Measurements from ENCODE around the gene ABL2.

The ABL2 gene

DNA sequence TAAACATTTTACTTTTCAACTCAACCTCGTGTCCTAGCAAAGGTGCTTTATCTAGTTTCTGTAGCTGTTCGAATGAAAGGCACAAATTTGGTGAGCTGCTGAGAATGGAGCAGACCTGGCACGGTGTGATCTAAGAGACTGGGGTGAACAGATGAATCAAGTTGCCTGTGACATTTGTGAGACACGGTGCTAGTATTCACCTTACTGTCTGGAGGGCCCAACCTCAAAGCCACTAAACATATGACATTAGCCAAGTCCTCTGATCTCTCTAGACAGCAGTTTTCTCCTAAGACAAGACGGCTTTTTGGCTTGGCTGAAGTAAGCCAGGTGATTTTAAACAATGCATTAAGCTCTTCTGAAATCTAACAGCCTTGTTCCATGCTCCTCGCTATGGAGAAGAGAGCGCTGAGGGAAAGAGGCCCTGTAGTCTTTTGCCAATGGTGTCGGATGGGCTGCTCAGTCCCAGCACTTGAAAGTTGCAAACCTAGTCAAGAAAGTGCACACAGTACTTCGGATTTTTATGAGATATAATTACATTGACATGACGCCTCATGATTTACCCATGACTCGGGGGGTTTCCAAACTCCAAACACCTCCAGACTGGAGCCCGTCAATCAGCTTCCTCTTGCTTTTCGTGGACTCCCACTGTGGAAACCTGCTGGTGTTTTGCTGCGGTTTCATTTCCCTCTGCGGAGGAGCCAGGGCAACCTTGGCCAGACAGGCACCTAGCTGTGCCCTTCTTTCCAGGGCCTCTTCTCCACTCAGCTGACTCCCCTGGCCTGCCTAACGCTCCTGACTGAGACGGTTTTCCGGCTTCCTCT is 148.4 kb downstream of the ABL2 start:
- Histone ChIP-seq H3K4me1 (ENCODE audit: control insufficient read depth, insufficient read depth, low read length) (peaks cover 20% of the 10 kb centered on the region), H3K9ac (ENCODE audit: low read depth, low read length) (peak overlapping the region; percentile 81; the same call in 1 of the 2 replicates), H3K27ac (ENCODE audit: low read depth, low read length) (peak overlapping the region; percentile 74), H3K27me3 (ENCODE audit: control insufficient read depth, insufficient read depth, low read length) (peaks cover 3% of the 10 kb centered on the region; the same call in 1 of the 2 replicates), H3K9me3 (ENCODE audit: control insufficient read depth, insufficient read depth, low read length) (no peaks in the 10 kb centered on the region), H3K4me3 (ENCODE audit: low read depth, low read length) (peak overlapping the region; percentile 89), H3K36me3 (ENCODE audit: control insufficient read depth, insufficient read depth, low read length) (no peaks in the 10 kb centered on the region; the same call in 1 of the 2 replicates)

DNA sequence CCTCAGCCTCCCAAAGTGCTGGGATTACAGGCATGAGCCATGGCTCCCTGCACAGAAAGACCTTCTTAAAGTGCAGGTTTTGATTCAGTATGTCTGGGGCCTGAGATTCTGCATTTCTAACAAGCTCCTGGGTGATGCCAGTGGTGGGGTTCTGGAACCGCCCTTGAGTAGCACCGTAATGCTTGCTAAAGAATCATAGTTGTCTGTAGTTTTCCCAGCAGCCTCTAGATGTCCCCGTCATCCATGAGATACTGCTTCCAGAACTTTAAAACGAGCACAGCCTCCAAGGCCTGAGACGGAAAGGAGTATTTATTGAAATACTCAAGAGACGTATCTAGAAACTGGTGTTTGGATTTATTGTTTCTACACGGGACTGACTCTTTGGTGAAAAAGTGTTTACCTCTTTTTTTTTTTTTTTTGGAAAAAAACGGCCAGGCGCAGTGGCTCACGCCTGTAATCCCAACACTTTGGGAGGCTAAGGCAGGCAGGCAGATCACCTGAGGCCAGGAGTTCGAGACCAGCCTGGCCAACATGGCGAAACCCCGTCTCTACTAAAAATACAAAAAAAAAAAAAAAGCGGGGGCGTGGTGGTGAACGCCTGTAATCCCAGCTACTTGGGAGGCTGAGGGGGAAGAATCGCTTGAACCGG is 150.2 kb downstream of the ABL2 start:
- no peak overlapping the region for H3K27ac ChIP-seq (ENCODE audit: low read depth, low read length)
- no peak overlapping the region for H3K4me3 ChIP-seq (ENCODE audit: low read depth, low read length)
- peaks cover 1% of the 10 kb centered on the region; the same call in 1 of the 2 replicates for H3K36me3 ChIP-seq (ENCODE audit: control insufficient read depth, insufficient read depth, low read length)
- H3K9me3 ChIP-seq (ENCODE audit: control insufficient read depth, insufficient read depth, low read length), result no peaks in the 10 kb centered on the region
- H3K27me3 ChIP-seq (ENCODE audit: control insufficient read depth, insufficient read depth, low read length), result peaks cover 3% of the 10 kb centered on the region; the same call in 1 of the 2 replicates
- H3K4me1 ChIP-seq (ENCODE audit: control insufficient read depth, insufficient read depth, low read length), result peaks cover 20% of the 10 kb centered on the region
- H3K9ac ChIP-seq (ENCODE audit: low read depth, low read length), result no peak overlapping the region

DNA sequence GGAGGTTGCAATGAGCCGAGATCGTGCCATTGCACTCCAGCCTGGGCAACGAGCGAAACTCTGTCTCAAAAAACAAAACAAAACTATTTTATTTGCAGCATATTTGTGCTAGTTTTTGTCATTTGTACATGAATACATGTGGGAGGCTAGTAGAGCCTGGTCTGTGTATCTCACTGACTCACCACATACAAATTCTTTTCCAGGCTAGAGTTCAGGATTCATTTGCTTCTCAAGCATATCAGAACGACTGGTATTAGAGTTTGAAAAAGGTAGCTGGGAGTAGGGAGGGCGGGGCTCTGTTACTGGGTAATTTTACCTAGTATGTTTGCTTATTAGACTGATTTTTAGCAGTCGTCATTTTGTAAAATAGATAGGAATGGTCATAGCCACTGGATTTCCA is 152.1 kb downstream of the ABL2 start:
- H3K27ac ChIP-seq (ENCODE audit: low read depth, low read length), result no peak overlapping the region
- peaks cover 10% of the 10 kb centered on the region; the same call in 1 of the 2 replicates for H3K36me3 ChIP-seq (ENCODE audit: control insufficient read depth, insufficient read depth, low read length)
- H3K4me3 ChIP-seq (ENCODE audit: low read depth, low read length), result no peak overlapping the region
- H3K4me1 ChIP-seq (ENCODE audit: control insufficient read depth, insufficient read depth, low read length), result peaks cover 11% of the 10 kb centered on the region
- H3K27me3 ChIP-seq (ENCODE audit: control insufficient read depth, insufficient read depth, low read length), result no peaks in the 10 kb centered on the region
- no peaks in the 10 kb centered on the region for H3K9me3 ChIP-seq (ENCODE audit: control insufficient read depth, insufficient read depth, low read length)
- H3K9ac ChIP-seq (ENCODE audit: low read depth, low read length), result no peak overlapping the region

DNA sequence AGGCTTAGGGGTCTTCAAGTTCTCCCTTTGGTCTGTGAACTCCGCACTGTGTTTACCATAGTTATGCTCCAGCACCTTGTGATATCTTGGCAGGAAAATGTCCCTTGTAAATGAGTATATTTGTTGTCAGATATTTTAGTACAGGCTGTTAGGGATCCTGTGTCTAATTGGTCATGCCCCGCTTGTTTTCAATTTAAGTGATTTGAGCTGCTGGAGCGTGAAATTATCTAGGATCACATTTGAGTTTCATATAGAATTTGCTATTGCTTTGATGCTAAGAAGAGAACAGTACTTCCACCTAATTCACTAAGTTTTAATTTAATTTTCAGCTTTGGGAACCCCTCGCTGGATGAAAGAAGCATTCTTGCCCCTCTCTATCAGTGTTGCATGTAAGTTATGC is 163.0 kb downstream of the ABL2 start:
- H3K27ac ChIP-seq (ENCODE audit: low read depth, low read length), result no peak overlapping the region

DNA sequence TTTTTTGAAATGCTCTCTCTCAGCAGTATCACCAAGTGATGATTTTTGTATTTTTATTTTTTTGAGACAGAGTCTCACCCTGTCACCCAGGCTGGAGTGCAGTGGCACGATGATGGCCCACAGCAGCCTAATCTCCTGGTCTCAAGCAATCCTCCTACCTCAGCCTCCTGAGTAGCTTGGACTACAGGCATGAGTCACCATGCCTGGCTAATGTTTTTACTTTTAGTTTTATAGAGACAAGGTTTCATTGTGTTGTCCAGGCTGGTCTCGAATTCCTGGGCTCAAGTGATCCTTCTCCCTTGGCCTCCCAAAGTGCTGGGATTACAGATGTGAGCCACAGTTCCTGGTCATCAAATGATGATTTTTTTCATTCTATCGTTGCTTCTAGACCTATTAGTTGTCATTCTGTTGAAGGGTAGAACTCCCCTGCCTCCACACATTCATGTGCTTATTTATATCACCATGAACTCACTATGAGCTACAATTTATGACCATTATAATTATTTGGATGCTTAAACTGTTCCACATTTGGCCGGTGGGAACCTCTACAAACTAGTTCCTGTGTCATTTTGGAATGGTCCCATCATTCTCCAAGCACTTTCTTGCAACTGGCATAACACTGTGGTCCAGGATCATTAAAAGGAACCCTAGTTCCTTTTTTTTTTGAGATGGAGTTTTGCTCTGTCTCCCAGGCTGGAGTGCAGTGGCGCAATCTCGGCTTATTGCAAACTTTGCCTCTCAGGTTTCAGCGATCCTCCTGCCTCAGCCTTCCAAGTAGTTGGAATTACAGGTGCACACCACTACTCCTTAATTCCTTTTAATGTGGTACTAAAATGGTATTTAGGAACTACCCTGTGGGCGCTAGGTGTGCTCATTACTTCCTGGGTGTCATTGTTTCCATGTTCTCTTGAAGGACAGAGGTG is 167.9 kb downstream of the ABL2 start:
- no peak overlapping the region for H3K4me3 ChIP-seq (ENCODE audit: low read depth, low read length)
- peaks cover 24% of the 10 kb centered on the region for H3K36me3 ChIP-seq (ENCODE audit: control insufficient read depth, insufficient read depth, low read length)
- H3K27me3 ChIP-seq (ENCODE audit: control insufficient read depth, insufficient read depth, low read length), result no peaks in the 10 kb centered on the region
- H3K9me3 ChIP-seq (ENCODE audit: control insufficient read depth, insufficient read depth, low read length), result no peaks in the 10 kb centered on the region; the same call in 1 of the 2 replicates
- peaks cover 21% of the 10 kb centered on the region for H3K4me1 ChIP-seq (ENCODE audit: control insufficient read depth, insufficient read depth, low read length)
- H3K27ac ChIP-seq (ENCODE audit: low read depth, low read length), result no peak overlapping the region
- H3K9ac ChIP-seq (ENCODE audit: low read depth, low read length), result no peak overlapping the region

More for the DNA sequence above, 163.0 kb downstream of the ABL2 start:
- Histone ChIP-seq H3K4me3 (ENCODE audit: low read depth, low read length) (no peak overlapping the region), H3K4me1 (ENCODE audit: control insufficient read depth, insufficient read depth, low read length) (no peaks in the 10 kb centered on the region), H3K27me3 (ENCODE audit: control insufficient read depth, insufficient read depth, low read length) (no peaks in the 10 kb centered on the region), H3K9me3 (ENCODE audit: control insufficient read depth, insufficient read depth, low read length) (no peaks in the 10 kb centered on the region), H3K36me3 (ENCODE audit: control insufficient read depth, insufficient read depth, low read length) (peaks cover 34% of the 10 kb centered on the region), H3K9ac (ENCODE audit: low read depth, low read length) (no peak overlapping the region)

DNA sequence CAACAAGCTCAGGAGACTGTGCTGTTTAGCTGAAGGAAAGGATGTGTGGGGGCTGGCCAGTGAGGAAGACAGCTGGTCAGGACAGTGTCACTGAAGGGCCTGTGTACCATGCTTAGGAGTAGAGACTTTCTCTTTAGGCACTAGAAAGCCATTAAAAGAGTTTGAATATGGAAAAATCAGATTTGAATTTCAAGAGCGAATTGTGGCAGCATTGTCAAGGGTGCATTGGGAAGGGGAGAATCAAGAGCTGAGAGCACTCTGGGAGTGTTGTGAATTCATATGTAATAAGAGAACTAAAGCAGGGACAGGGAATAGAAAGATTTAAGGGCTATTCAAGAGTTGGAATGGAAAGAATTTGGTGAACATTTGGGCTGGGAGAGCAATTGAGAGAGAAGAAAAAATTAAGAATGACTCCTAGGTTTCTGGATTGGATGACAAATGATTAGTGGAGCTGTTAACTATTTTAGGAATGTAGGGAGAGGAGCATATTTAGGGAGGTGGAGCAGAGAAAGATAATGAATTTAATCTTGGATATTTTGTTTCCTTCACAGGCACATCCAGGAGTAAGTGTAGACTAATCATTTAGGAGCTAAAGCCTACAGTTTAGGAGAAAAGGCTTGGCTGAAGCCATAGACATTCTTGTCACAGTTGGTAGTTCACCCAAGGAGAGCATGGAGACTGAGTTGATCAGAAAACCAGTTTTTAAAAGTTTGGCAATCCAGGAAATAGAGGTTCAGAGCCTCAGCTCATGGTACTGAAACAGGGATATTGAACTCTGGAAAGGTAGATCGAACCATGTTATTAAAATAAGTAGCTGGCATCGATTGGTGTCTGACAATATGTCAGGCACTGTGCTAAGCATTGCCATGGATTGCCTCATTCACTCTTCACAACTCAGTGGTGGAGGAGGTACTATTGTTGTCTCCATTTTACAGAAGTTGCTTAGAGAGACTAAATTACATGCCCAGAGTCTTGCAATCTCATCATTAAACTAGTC is 170.7 kb downstream of the ABL2 start:
- no peak overlapping the region; the same call in 1 of the 2 replicates for H3K9ac ChIP-seq (ENCODE audit: low read depth, low read length)
- no peaks in the 10 kb centered on the region for H3K27me3 ChIP-seq (ENCODE audit: control insufficient read depth, insufficient read depth, low read length)
- peaks cover 18% of the 10 kb centered on the region for H3K36me3 ChIP-seq (ENCODE audit: control insufficient read depth, insufficient read depth, low read length)
- H3K27ac ChIP-seq (ENCODE audit: low read depth, low read length), result peak overlapping the region; percentile 60
- no peaks in the 10 kb centered on the region; the same call in 1 of the 2 replicates for H3K9me3 ChIP-seq (ENCODE audit: control insufficient read depth, insufficient read depth, low read length)
- no peak overlapping the region for H3K4me3 ChIP-seq (ENCODE audit: low read depth, low read length)
- H3K4me1 ChIP-seq (ENCODE audit: control insufficient read depth, insufficient read depth, low read length), result peaks cover 21% of the 10 kb centered on the region

DNA sequence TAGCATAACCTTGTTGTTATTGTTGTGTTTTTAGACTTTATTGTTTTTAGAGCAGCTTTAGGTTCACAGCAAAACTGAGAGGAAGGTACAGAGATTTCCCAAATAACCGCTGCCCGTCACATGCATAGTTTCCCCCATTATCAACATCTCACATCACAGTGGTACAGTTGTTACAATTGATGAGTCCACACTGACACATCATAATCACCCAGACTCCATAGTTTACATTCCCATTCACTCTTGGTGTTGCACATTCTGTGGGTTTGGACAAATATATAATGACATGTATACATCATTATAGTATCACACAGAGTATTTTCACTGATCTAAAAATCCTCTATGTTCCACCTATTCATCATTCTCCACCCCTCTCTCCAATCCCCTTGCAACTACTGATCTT is 173.5 kb downstream of the ABL2 start:
- no peak overlapping the region for H3K9ac ChIP-seq (ENCODE audit: low read depth, low read length)
- no peak overlapping the region for H3K4me3 ChIP-seq (ENCODE audit: low read depth, low read length)
- no peaks in the 10 kb centered on the region for H3K27me3 ChIP-seq (ENCODE audit: control insufficient read depth, insufficient read depth, low read length)
- H3K9me3 ChIP-seq (ENCODE audit: control insufficient read depth, insufficient read depth, low read length), result no peaks in the 10 kb centered on the region; the same call in 1 of the 2 replicates
- H3K27ac ChIP-seq (ENCODE audit: low read depth, low read length), result no peak overlapping the region
- peaks cover 17% of the 10 kb centered on the region for H3K36me3 ChIP-seq (ENCODE audit: control insufficient read depth, insufficient read depth, low read length)
- peaks cover 24% of the 10 kb centered on the region for H3K4me1 ChIP-seq (ENCODE audit: control insufficient read depth, insufficient read depth, low read length)

DNA sequence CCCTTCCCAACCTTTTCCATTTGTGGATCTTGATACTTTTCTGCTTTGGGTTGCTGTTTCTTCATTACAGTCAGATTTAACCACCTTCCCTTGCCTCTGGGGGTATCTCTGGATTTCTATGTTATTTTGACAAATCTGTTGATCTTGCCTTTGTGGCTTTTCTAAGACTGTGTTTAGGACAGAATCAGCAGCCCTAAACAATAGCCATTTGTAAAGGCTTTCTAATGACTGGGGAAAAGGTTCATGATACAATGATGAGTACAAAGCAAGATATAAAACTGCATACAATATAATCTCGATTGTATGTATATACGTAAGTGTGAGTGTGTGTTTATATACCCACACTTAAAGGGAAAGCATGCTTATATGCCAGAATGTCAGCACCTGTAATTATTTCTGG is 176.0 kb downstream of the ABL2 start:
- peaks cover 17% of the 10 kb centered on the region for H3K36me3 ChIP-seq (ENCODE audit: control insufficient read depth, insufficient read depth, low read length)

DNA sequence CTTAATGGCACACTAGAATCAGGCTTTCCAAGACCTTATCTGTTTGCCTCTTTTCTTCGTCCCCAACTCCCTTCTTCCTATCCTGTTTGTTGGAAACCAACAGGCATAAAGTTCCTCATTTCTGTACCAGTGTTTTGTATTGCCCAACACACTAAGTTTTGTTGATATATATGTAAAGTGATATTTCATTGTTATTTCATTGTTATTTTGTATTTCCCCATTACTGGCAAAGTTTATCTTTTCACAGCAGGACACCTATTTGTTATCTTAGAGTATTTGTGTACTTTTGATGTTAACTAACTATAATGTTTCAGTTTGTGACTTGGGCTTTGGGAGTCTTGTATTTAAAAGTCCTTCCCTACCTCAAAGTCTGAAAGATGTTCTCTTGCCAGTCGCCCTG is 176.7 kb downstream of the ABL2 start:
- Histone ChIP-seq H3K27ac (ENCODE audit: low read depth, low read length) (no peak overlapping the region), H3K36me3 (ENCODE audit: control insufficient read depth, insufficient read depth, low read length) (peaks cover 17% of the 10 kb centered on the region), H3K4me1 (ENCODE audit: control insufficient read depth, insufficient read depth, low read length) (peaks cover 7% of the 10 kb centered on the region; the same call in 1 of the 2 replicates), H3K27me3 (ENCODE audit: control insufficient read depth, insufficient read depth, low read length) (no peaks in the 10 kb centered on the region), H3K9me3 (ENCODE audit: control insufficient read depth, insufficient read depth, low read length) (no peaks in the 10 kb centered on the region; the same call in 1 of the 2 replicates), H3K9ac (ENCODE audit: low read depth, low read length) (no peak overlapping the region), H3K4me3 (ENCODE audit: low read depth, low read length) (no peak overlapping the region)

More for the DNA sequence above, 176.0 kb downstream of the ABL2 start:
- Histone ChIP-seq H3K4me3 (ENCODE audit: low read depth, low read length) (no peak overlapping the region), H3K9ac (ENCODE audit: low read depth, low read length) (no peak overlapping the region), H3K27me3 (ENCODE audit: control insufficient read depth, insufficient read depth, low read length) (no peaks in the 10 kb centered on the region), H3K27ac (ENCODE audit: low read depth, low read length) (no peak overlapping the region), H3K9me3 (ENCODE audit: control insufficient read depth, insufficient read depth, low read length) (no peaks in the 10 kb centered on the region; the same call in 1 of the 2 replicates), H3K4me1 (ENCODE audit: control insufficient read depth, insufficient read depth, low read length) (peaks cover 12% of the 10 kb centered on the region)
